ENCODE measurements around the gene MAPK9.

MAPK9 gene

DNA sequence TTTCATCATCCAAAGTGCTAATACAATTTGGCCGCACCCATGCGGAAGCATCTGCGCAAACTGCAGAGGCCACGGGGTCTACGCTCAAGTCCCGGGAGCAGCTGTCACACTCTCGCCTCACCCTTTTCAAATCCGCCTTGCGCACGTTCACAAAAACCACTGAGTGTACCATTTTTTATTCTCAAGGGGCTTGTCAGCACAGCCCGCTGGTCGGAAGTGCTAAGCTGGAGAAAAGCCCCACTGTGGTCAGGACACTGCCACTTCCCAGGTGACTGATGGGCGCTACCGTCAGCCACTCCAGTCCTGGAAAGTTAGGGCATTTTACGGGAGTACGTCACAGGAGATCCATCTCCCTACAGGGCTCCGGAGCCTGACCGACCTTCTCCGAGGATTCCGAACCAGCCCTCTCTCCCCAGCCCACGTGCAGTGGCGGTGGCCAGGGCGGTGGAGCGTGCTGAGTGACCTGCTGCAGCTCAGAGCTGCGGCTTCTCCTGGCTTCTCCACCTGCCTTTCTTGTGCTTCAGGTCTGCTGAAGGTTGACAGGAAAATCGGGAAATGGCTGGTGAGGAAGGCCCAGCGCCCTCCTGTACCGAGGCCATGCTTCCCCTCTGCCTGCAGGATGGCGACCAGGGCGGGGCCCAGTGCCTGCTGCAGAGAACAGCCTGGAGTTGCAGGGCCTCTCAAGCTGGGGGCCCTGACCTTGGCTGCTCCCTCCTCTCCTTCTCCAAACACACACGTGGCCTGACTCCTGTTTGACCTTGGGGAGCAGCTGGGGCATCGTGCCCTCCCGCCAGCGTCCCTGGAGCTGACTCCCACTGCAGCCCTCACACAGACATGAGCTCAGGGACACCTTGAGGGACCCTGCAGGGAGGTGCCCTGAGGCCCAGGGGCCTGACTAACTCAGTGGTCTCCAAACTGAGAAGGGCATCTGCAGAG is 97.2 kb downstream of the MAPK9 start:
- peaks cover 1% of the 10 kb centered on the region for H3K9me3 ChIP-seq (ENCODE audit: low read length)
- H3K4me1 ChIP-seq (ENCODE audit: insufficient read depth, low read length): no peaks in the 10 kb centered on the region
- H3K27me3 ChIP-seq (ENCODE audit: insufficient read depth, low read length): no peaks in the 10 kb centered on the region
- no peak overlapping the region for H2AFZ ChIP-seq (ENCODE audit: low read depth, low read length)
- no peak overlapping the region for H3K4me3 ChIP-seq (ENCODE audit: low read length)
- no peaks in the 10 kb centered on the region for H3K36me3 ChIP-seq (ENCODE audit: insufficient read depth, low read length)

- H2AFZ ChIP-seq (ENCODE audit: low read depth, low read length): no peak overlapping the region
- H3K4me1 ChIP-seq (ENCODE audit: insufficient read depth, low read length): no peaks in the 10 kb centered on the region
- no peak overlapping the region for H3K4me3 ChIP-seq (ENCODE audit: low read length)
- H3K27me3 ChIP-seq (ENCODE audit: insufficient read depth, low read length): no peaks in the 10 kb centered on the region
- no peaks in the 10 kb centered on the region for H3K36me3 ChIP-seq (ENCODE audit: insufficient read depth, low read length)
- H3K9me3 ChIP-seq (ENCODE audit: low read length): peaks cover 1% of the 10 kb centered on the region
Measured at GRCh38 chr5:180193749-180194375, 98.0 kb downstream of the MAPK9 start.

DNA sequence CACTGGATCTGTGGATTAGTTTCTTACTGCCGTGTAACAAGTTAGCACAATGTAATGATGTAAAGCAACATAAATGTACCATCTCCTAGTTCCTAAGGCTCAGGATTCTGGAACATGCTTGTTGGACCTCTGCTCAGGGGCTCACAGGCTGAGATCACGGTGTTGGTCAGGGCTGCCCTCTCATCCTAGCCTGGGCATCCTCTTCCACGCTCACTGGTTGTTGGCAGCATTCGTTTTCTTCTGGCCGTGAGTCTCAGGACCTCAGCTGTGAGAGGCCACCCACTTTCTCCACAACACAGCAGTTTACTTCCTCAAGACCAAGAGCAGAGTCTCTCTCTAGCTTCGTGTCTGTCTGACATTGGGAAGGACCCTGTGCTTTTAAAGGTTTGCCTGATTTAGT is 100.2 kb downstream of the MAPK9 start:
- H3K4me1 ChIP-seq (ENCODE audit: insufficient read depth, low read length): no peaks in the 10 kb centered on the region
- H2AFZ ChIP-seq (ENCODE audit: low read depth, low read length): no peak overlapping the region
- H3K4me3 ChIP-seq (ENCODE audit: low read length): no peak overlapping the region
- H3K27me3 ChIP-seq (ENCODE audit: insufficient read depth, low read length): no peaks in the 10 kb centered on the region
- H3K36me3 ChIP-seq (ENCODE audit: insufficient read depth, low read length): no peaks in the 10 kb centered on the region
- H3K9me3 ChIP-seq (ENCODE audit: low read length): peaks cover 1% of the 10 kb centered on the region

DNA sequence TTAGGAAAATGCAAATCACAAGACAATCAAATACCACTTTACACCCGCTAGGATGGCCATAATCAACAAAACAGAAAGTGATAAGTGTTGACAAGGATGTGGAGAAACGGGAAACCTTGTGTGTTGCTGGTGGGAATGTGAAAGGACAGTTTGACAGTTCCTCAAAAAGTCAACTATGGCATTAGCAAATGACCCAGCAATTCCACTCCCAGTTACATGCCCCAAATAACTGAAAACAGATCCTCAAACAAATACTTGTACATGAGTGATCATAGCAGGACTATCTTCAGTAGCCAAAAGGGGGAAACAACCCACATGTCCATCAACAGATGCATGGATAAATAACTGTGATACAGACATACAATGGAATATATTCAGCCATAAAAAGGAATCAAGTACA is 104.1 kb downstream of the MAPK9 start:
- H3K36me3 ChIP-seq (ENCODE audit: insufficient read depth, low read length): no peaks in the 10 kb centered on the region
- no peaks in the 10 kb centered on the region for H3K4me1 ChIP-seq (ENCODE audit: insufficient read depth, low read length)
- no peak overlapping the region for H2AFZ ChIP-seq (ENCODE audit: low read depth, low read length)
- no peak overlapping the region for H3K4me3 ChIP-seq (ENCODE audit: low read length)
- H3K27me3 ChIP-seq (ENCODE audit: insufficient read depth, low read length): no peaks in the 10 kb centered on the region
- H3K9me3 ChIP-seq (ENCODE audit: low read length): peaks cover 1% of the 10 kb centered on the region

Data from neuron (in vitro differentiated cells).